C4-2B (cell line): Measurements from ENCODE around the gene CHI3L1.

Source experiments
- H3K27ac ChIP-seq: fragments of 450-650 bp; 2 replicates; pipeline ENCODE4 v1.5.1; 2017
- CTCF ChIP-seq: fragments of 450-650 bp; conservative IDR thresholded peaks from 2 replicates; pipeline ENCODE4 v1.5.1; 2017; ENCODE audit warnings: mild to moderate bottlenecking
- ZFX ChIP-seq: fragments of 450-650 bp; IDR thresholded peaks from 2 replicates; pipeline ENCODE4 v1.6.1; 2017

CHI3L1 gene

GRCh38 chr1:203175237-203175826, 11.2 kb downstream of the CHI3L1 start, which contains the start of gene MYBPH:
Gene MYBPH (minus strand): TSS chr1:203175826. CDS start chr1:203175755, 71 bp downstream.
- no peak for TF ChIP-seq CTCF
- no peak within 1 kb of the TSS for H3K27ac ChIP-seq

GRCh38 chr1:203174324-203174985, 12.0 kb downstream of the CHI3L1 start:
- H3K27ac ChIP-seq: no peak overlapping the region
- TF ChIP-seq ZFX (no peak), CTCF (no peak)

- H3K27ac ChIP-seq: no peak overlapping the region
- TF ChIP-seq ZFX: no peak
- TF ChIP-seq CTCF: no peak
Observed at GRCh38 chr1:203173566-203173965, 12.9 kb downstream of the CHI3L1 start.

- H3K27ac ChIP-seq: no peak overlapping the region
- TF ChIP-seq CTCF: no peak
Observed at GRCh38 chr1:203173011-203173555, 13.4 kb downstream of the CHI3L1 start.

GRCh38 chr1:203172184-203173010, 14.1 kb downstream of the CHI3L1 start:
- no peak for TF ChIP-seq ZFX
- peak; percentile 94 for TF ChIP-seq CTCF
- no peak overlapping the region for H3K27ac ChIP-seq

- H3K27ac ChIP-seq: no peak overlapping the region
- TF ChIP-seq ZFX (no peak), CTCF (no peak)
Observed at GRCh38 chr1:203171341-203172183, 14.9 kb downstream of the CHI3L1 start.
